ENCODE results near the gene SNRPA. TPM values are rescaled to one million over a fixed set of nuclear protein-coding genes. Genes with fewer than 3 reads are reported as not detected.
A peak's percentile ranks its signal among the peaks of the same experiment; 100 is the strongest.

The SNRPA gene
- total and polyA plus RNA-seq, 2 donors (not counting 1 experiment from before 2014, with no cell fraction given), result 92.0 to 147 TPM

- Histone ChIP-seq H3K4me2 (replicated peaks; ENCODE audit: low read depth, low read length, poor library complexity, severe bottlenecking) (peak overlapping the region; percentile 93), H2AFZ (ENCODE audit: insufficient read depth, low read depth, low read length, poor library complexity, severe bottlenecking) (no peak overlapping the region), H3K27ac (ENCODE audit: low read length in 2 of 2) (peak overlapping the region; percentile 75 to 86), H3K36me3 (replicated peaks in 1 of 2; ENCODE audit: control extremely low read depth in 1 of 2, control insufficient read depth in 1 of 2, extremely low read depth in 1 of 2, insufficient read depth in 2 of 2, low read length in 1 of 2) (peaks cover 0 to 43% of the 10 kb centered on the region in 2 experiments), H3K27me3 (replicated peaks in 1 of 4; ENCODE audit: control extremely low read depth in 1 of 4, control insufficient read depth in 3 of 4, insufficient read depth in 4 of 4, low read length in 3 of 4) (no peaks in the 10 kb centered on the region), H3K9me3 (ENCODE audit: control extremely low read depth in 1 of 3, control insufficient read depth in 2 of 3, insufficient read depth in 1 of 3, low read length in 2 of 3) (no peaks in the 10 kb centered on the region), H3K4me1 (ENCODE audit: control insufficient read depth in 2 of 2, insufficient read depth in 2 of 2, low read length in 2 of 2) (peaks cover 62 to 63% of the 10 kb centered on the region in 2 donors), H3K4me3 (ENCODE audit: control extremely low read depth in 1 of 5, extremely low read depth in 1 of 5, insufficient read depth in 1 of 5, low read depth in 2 of 5, low read length in 4 of 5) (peak overlapping the region; percentile 54 to 95 (median 84)), H3K79me2 (ENCODE audit: control insufficient read depth, insufficient read depth, low read length) (peaks cover 63% of the 10 kb centered on the region), H4K20me1 (ENCODE audit: control insufficient read depth, insufficient read depth, low read length, poor library complexity, severe bottlenecking) (peaks cover 49% of the 10 kb centered on the region), H3K9ac (ENCODE audit: low read length) (peak overlapping the region; percentile 88)
- peak overlapping the region; percentile 93 for H3K27ac Mint-ChIP-seq
- peak overlapping the region; percentile 92 for H3K4me3 Mint-ChIP-seq
- ATAC-seq (ENCODE audit: low read depth), result no peak
- WGBS (ENCODE audit: insufficient coverage), result 3% methylated on average over 40 of the region's 40 CpGs
- POLR2A ChIA-PET, result interaction anchor here (0.6 to 3.1 kb wide), 5 partner anchors 7 to 564 kb away, joined by 3 to 68 read pairs (median 4); partner anchors contain the start of genes B9D2 and RAB4B
- intact Hi-C loops (cut with micrococcal nuclease), result loop anchor here (2.0 to 5.0 kb wide), 3 partner anchors 13 to 515 kb away; partner anchors contain the start of gene AKT2
- CTCF ChIA-PET, result interaction anchor here (0.5 to 4.9 kb wide), 5 partner anchors 17 to 138 kb away, joined by 3 to 48 read pairs (median 8); partner anchors contain the start of gene RAB4B
- TF ChIP-seq EZH2 (IDR thresholded peaks at IDR 0.05; ENCODE audit: borderline replicate concordance, insufficient read depth, low read depth, low read length, poor library complexity, severe bottlenecking) (no peak), CTCF (IDR thresholded peaks at IDR 0.05) (no peak)
- H3K9me3 Mint-ChIP-seq (ENCODE audit: insufficient read depth), result no peaks in the 10 kb centered on the region
- DNase-seq, result peak; percentile 58
- peaks cover 67% of the 10 kb centered on the region for H3K4me1 Mint-ChIP-seq
- H3K27me3 Mint-ChIP-seq, result no peaks in the 10 kb centered on the region
Observed at GRCh38 chr19:40799558-40800338, 48.7 kb downstream of the SNRPA start.

Data from B cell (primary cell).